GM12892 (cell line): ENCODE measurements around the gene C2orf74.

Experiments used
- POLR2A ChIP-seq: IDR thresholded peaks from 2 replicates; pipeline ENCODE4 v1.6.1; 2011; ENCODE audit warnings: low read depth, low read length, control low read depth
- POLR2AphosphoS5 ChIP-seq: IDR thresholded peaks from 2 replicates; pipeline ENCODE4 v1.6.1; 2011; ENCODE audit warnings: low read depth, low read length, control low read depth
- TAF1 ChIP-seq: IDR thresholded peaks from 2 replicates; pipeline ENCODE4 v1.6.1; 2011; ENCODE audit warnings: low read depth, mild to moderate bottlenecking, control low read depth, low read length, borderline replicate concordance

DNA sequence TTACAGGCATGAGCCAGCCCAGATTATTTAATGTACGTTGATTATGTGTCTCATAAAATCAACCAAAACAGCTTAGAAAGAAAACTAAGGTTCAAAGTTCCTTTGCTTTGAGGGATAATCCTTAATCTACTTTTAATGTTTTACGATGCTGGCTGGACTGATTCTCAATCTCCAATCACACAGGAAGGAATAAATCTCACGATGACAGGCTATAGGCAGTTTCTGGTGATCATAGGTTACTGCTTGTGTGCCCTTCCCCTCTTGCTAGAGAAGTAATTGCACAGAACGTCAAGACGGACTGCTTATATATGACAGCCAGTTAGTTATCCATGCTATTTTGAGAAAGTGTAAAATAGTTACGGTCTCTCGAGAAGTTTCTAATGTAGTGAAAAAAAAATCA lies 43.1 kb downstream of the C2orf74 start:
- TF ChIP-seq POLR2AphosphoS5 (no peak), POLR2A (no peak), TAF1 (no peak)
